Measurements from ENCODE around the gene XAGE1B.
"Not testable (repeated sequence)": the region's sequence is repeated elsewhere in the genome, so short reads cannot be mapped to it uniquely, and the experiment has no call there.

The XAGE1B gene

GRCh38 chrX:52516987-52517325 is at the start of gene XAGE1B:
Gene XAGE1B, minus strand, starts transcription at chrX:52517063. Its CDS starts 1,536 bp downstream, at chrX:52515527.
- DNase-seq (ENCODE audit: low spot score), result not testable (repeated sequence)

GRCh38 chrX:52563105-52563504 is 46.2 kb upstream of the XAGE1B start:
- DNase-seq (ENCODE audit: low spot score), result no peak

GRCh38 chrX:52558140-52558539 is 41.3 kb upstream of the XAGE1B start:
- no peak for DNase-seq (ENCODE audit: low spot score)

- DNase-seq (ENCODE audit: low spot score), result no peak
Observed at GRCh38 chrX:52556741-52557140, 39.9 kb upstream of the XAGE1B start.

- DNase-seq (ENCODE audit: low spot score), result no peak
Observed at GRCh38 chrX:52553995-52554642, 37.3 kb upstream of the XAGE1B start.

GRCh38 chrX:52548769-52549168 is 31.9 kb upstream of the XAGE1B start:
- DNase-seq (ENCODE audit: low spot score), result not testable (repeated sequence)

GRCh38 chrX:52544147-52544840 is 27.4 kb upstream of the XAGE1B start:
- no peak for DNase-seq (ENCODE audit: low spot score)

GRCh38 chrX:52542311-52542710 is 25.4 kb upstream of the XAGE1B start:
- DNase-seq (ENCODE audit: low spot score), result no peak

- DNase-seq (ENCODE audit: low spot score), result not testable (repeated sequence)
Observed at GRCh38 chrX:52541051-52541450, 24.2 kb upstream of the XAGE1B start.

- DNase-seq (ENCODE audit: low spot score), result not testable (repeated sequence)
Observed at GRCh38 chrX:52516110-52516986, 515 bp downstream of the XAGE1B start.

- DNase-seq (ENCODE audit: low spot score), result not testable (repeated sequence)
Observed at GRCh38 chrX:52511126-52511525, 5.7 kb downstream of the XAGE1B start.

GRCh38 chrX:52509916-52510315 is 6.9 kb downstream of the XAGE1B start:
- DNase-seq (ENCODE audit: low spot score), result no peak

GRCh38 chrX:52507331-52507730 is 9.5 kb downstream of the XAGE1B start:
- DNase-seq (ENCODE audit: low spot score), result no peak

GRCh38 chrX:52504551-52504950 is 12.3 kb downstream of the XAGE1B start:
- DNase-seq (ENCODE audit: low spot score), result no peak

- DNase-seq (ENCODE audit: low spot score), result not testable (repeated sequence)
Observed at GRCh38 chrX:52501362-52501761, 15.5 kb downstream of the XAGE1B start.

GRCh38 chrX:52496419-52496772 is 20.5 kb downstream of the XAGE1B start:
- not testable (repeated sequence) for DNase-seq (ENCODE audit: low spot score)

GRCh38 chrX:52495545-52496418 is 21.1 kb downstream of the XAGE1B start, which contains the start of gene XAGE1A:
Gene XAGE1A, plus strand, starts transcription at chrX:52495808. Its CDS starts 1,554 bp downstream, at chrX:52497362.
- not testable (repeated sequence) for DNase-seq (ENCODE audit: low spot score)

GRCh38 chrX:52471301-52471700 is 45.6 kb downstream of the XAGE1B start:
- not testable (repeated sequence) for DNase-seq (ENCODE audit: low spot score)
